SK-N-SH (cell line): ENCODE measurements around the gene ENHO. TPM values are rescaled to one million over a fixed set of nuclear protein-coding genes. Genes with fewer than 3 reads are reported as not detected.

Source experiments
- CTCF ChIA-PET: fragments of 300-600, 350-600 bp; formaldehyde crosslinking; extraction: SDS; loops from one replicate; lab custom pipeline; 2021; lab: Yijun Ruan, JAX
- POLR2A ChIA-PET: fragments of 350-600 bp; sonication (Branson Sonifier 250); formaldehyde crosslinking; extraction: SDS; loops from one replicate; lab custom pipeline; 2020; ENCODE audit warnings: antibody characterized with exemption, inconsistent platforms; lab: Yijun Ruan, JAX
- DNase-seq: peaks from one replicate; pipeline ENCODE4 v3.0.0; 2012
- H2AFZ ChIP-seq: fragments of 200-600 bp; sonication (generic); 2 replicates; pipeline ENCODE4 v1.8.1; 2016; ENCODE audit warnings: antibody characterized with exemption, mild to moderate bottlenecking, low read depth
- H3F3A ChIP-seq: fragments of 200-600 bp; sonication (generic); replicated peaks from 2 replicates; pipeline ENCODE3; 2016; ENCODE audit warnings: antibody characterized with exemption, mild to moderate bottlenecking; ENCODE audit not compliant: insufficient read depth
- H3K27ac ChIP-seq, 2 experiments: fragments of 200-500 bp in 1 of 2; fragments of 200-600 bp in 1 of 2; sonication (Bioruptor generic) in 1 of 2; sonication (generic), shearing (Covaris generic) in 1 of 2; 2 replicates each; pipeline versions ENCODE4 v1.5.1 to v1.6.1; 2014 to 2016; ENCODE audit warnings: low read depth in 2 of 2, inconsistent platforms in 1 of 2, low read length in 1 of 2, mild to moderate bottlenecking in 1 of 2, mixed read lengths in 1 of 2
- H3K27me3 ChIP-seq: fragments of 200-600 bp; sonication (generic), shearing (Covaris generic); 2 replicates; pipeline ENCODE4 v1.6.1; 2016; ENCODE audit warnings: mixed run types; ENCODE audit not compliant: insufficient read depth
- H3K36me3 ChIP-seq, 2 experiments: fragments of 200-500 bp in 1 of 2; fragments of 200-600 bp in 1 of 2; sonication (Bioruptor generic) in 1 of 2; sonication (generic) in 1 of 2; replicated peaks in 1 of 2; 2 replicates each; pipeline versions ENCODE3 to v1.5.1; 2014 to 2016; ENCODE audit warnings: low read length in 1 of 2, mild to moderate bottlenecking in 1 of 2; ENCODE audit not compliant: insufficient read depth in 2 of 2, control insufficient read depth in 1 of 2
- H3K4me1 ChIP-seq, 2 experiments: fragments of 200-500 bp in 1 of 2; fragments of 200-600 bp in 1 of 2; sonication (Bioruptor generic) in 1 of 2; sonication (generic), shearing (Covaris generic) in 1 of 2; 2 replicates each; pipeline versions ENCODE4 v1.5.1 to v1.6.1; 2014 to 2016; ENCODE audit warnings: low read depth in 1 of 2, low read length in 1 of 2, mixed run types in 1 of 2; ENCODE audit not compliant: insufficient read depth in 2 of 2, control insufficient read depth in 1 of 2
- H3K4me2 ChIP-seq: fragments of 200-600 bp; sonication (generic), shearing (Covaris generic); 2 replicates; pipeline ENCODE4 v1.6.1; 2017; ENCODE audit warnings: mixed run types
- H3K4me3 ChIP-seq, 2 experiments: fragments of 200-500 bp in 1 of 2; fragments of 200-600 bp in 1 of 2; sonication (Bioruptor generic) in 1 of 2; sonication (generic), shearing (Covaris generic) in 1 of 2; 2 replicates each; pipeline versions ENCODE4 v1.5.1 to v1.8.1; 2014 to 2016; ENCODE audit warnings: low read depth in 2 of 2, inconsistent platforms in 1 of 2, low read length in 1 of 2, mild to moderate bottlenecking in 1 of 2, mixed read lengths in 1 of 2, moderate library complexity in 1 of 2
- H3K79me2 ChIP-seq: fragments of 200-600 bp; sonication (generic); 2 replicates; pipeline ENCODE4 v1.8.1; 2017; ENCODE audit warnings: mild to moderate bottlenecking; ENCODE audit not compliant: insufficient read depth
- H3K9ac ChIP-seq: fragments of 200-600 bp; sonication (generic); 2 replicates; pipeline ENCODE4 v1.6.1; 2017; ENCODE audit warnings: mixed run types
- H3K9me2 ChIP-seq: fragments of 200-600 bp; sonication (generic); 2 replicates; pipeline ENCODE4 v1.6.1; 2017; ENCODE audit warnings: mixed run types
- H3K9me3 ChIP-seq: fragments of 200-600 bp; sonication (generic); 2 replicates; pipeline ENCODE4 v1.6.1; 2017; ENCODE audit warnings: mixed run types, mild to moderate bottlenecking, moderate library complexity
- H4K20me1 ChIP-seq: fragments of 200-600 bp; sonication (generic); 2 replicates; pipeline ENCODE4 v1.6.1; 2017; ENCODE audit warnings: mild to moderate bottlenecking, mixed run types; ENCODE audit not compliant: insufficient read depth
- FOXJ3 ChIP-seq: sonication (generic); formaldehyde crosslinking; IDR thresholded peaks from 2 replicates; pipeline ENCODE4 v1.5.1; 2020; ENCODE audit warnings: mild to moderate bottlenecking, missing genetic modification reagents
- JUND ChIP-seq: IDR thresholded peaks from 2 replicates; pipeline ENCODE4 v1.4.0; 2012
- MAX ChIP-seq: IDR thresholded peaks from 2 replicates; pipeline ENCODE4 v1.4.0; 2012; ENCODE audit warnings: low read depth
- MEF2A ChIP-seq: IDR thresholded peaks from 2 replicates; pipeline ENCODE4 v1.4.0; 2012; ENCODE audit warnings: low read depth, borderline replicate concordance
- NRF1 ChIP-seq: IDR thresholded peaks from 2 replicates; pipeline ENCODE4 v1.6.1; 2012; ENCODE audit warnings: low read depth, mild to moderate bottlenecking, low read length
- RFX5 ChIP-seq: IDR thresholded peaks from 2 replicates; pipeline ENCODE4 v1.6.1; 2012; ENCODE audit warnings: mild to moderate bottlenecking, improper control_type of control experiment, low read length
- SIN3A ChIP-seq: IDR thresholded peaks from 2 replicates; pipeline ENCODE4 v1.6.1; 2012; ENCODE audit warnings: low read depth, mild to moderate bottlenecking, low read length, moderate library complexity, borderline replicate concordance
- SMC3 ChIP-seq: IDR thresholded peaks from 2 replicates; pipeline ENCODE4 v1.6.1; 2012; ENCODE audit warnings: low read depth, low read length, improper control_type of control experiment
- WGBS: methylation state at CpG from one replicate; pipeline ENCODE4 v1.1.6; 2017; ENCODE audit warnings: low lambda C conversion rate; 5-methylcytosine and 5-hydroxymethylcytosine counted together
- polyA plus RNA-seq, 3 experiments: library from polyadenylated mRNA; depleted of rRNA; stranded (reverse); fragments of >200 nt; gene quantifications; 2 replicates each; pipeline ENCODE4 v1.2.3, GENCODE V29; 2012
- TF ChIP-seq, protein P1 (sequence below): IDR thresholded peaks from 2 replicates; pipeline ENCODE4 v1.6.1; 2012; ENCODE audit warnings: mild to moderate bottlenecking, low read depth, low read length, moderate library complexity
- TF ChIP-seq, protein P2 (sequence below): IDR thresholded peaks from 2 replicates; pipeline ENCODE4 v1.4.0; 2012; ENCODE audit warnings: low read depth, borderline replicate concordance

Gene ENHO
- polyA plus RNA-seq, 1 of the 3 experiments (the other 2 are of a cell fraction), result 1.5 TPM

DNA sequence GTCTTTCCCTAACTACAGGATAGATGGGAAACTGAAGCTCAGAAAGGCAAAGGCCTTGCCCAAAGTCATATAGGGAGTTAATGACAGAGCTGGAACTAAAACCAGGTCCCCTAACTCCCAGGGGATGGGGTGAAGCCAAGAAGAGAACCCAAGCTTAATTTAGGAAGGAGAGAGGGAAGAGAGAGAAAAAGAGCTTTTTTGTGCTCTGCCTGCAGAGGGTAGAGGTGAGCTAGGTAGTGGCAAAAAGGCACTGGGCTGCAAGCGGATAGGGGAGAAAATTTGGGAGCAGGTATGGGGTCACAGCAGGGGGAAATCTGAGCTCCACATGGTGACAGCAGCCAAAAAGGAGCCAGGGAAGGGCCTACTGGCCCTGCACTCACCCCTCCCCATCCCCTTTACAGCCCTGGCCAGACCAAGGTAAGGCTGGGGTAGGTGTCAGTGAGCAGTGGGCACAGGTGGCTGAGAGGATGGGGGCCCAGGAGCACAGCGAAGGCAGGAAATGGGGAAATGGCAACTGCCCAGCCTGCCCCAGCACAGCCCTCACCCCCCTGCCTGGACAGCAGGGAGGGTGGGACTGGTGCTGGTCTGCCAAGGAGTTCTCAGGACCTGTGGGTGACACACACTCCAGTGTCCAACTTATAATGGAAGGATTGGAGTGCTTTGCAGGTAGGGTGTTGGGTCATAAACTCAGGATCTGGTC lies 3.3 kb downstream of the ENHO start:
- WGBS, result 78% methylated on average over 1 of the region's 2 CpGs
- POLR2A ChIA-PET, result no interaction called here

GRCh38 chr9:34518896-34519295 lies 3.9 kb downstream of the ENHO start:
- Histone ChIP-seq H3K27me3 (no peaks in the 10 kb centered on the region), H3K36me3 (no peaks in the 10 kb centered on the region), H3K9me2 (no peaks in the 10 kb centered on the region), H2AFZ (no peak overlapping the region), H3K4me1 (peaks cover 0 to 18% of the 10 kb centered on the region in 2 experiments; a peak in 1 of 4 replicates), H3K4me3 (no peak overlapping the region), H3K9ac (no peak overlapping the region), H4K20me1 (no peaks in the 10 kb centered on the region), H3F3A (no peaks in the 10 kb centered on the region), H3K9me3 (no peaks in the 10 kb centered on the region), H3K27ac (no peak overlapping the region), H3K79me2 (no peaks in the 10 kb centered on the region), H3K4me2 (no peak overlapping the region)
- ChIA-PET POLR2A (no interaction called here), CTCF (interaction anchor here (1.0 to 3.8 kb wide), 7 partner anchors 18 to 115 kb away, joined by 3 to 12 read pairs (median 5); no protein-coding TSS in a partner anchor)
- TF ChIP-seq MAX, result no peak
- TF ChIP-seq MEF2A, result no peak
- TF ChIP-seq JUND, result no peak
- TF ChIP-seq FOXJ3, result no peak
- TF ChIP-seq NRF1, result no peak
- TF ChIP-seq, protein P1, sequence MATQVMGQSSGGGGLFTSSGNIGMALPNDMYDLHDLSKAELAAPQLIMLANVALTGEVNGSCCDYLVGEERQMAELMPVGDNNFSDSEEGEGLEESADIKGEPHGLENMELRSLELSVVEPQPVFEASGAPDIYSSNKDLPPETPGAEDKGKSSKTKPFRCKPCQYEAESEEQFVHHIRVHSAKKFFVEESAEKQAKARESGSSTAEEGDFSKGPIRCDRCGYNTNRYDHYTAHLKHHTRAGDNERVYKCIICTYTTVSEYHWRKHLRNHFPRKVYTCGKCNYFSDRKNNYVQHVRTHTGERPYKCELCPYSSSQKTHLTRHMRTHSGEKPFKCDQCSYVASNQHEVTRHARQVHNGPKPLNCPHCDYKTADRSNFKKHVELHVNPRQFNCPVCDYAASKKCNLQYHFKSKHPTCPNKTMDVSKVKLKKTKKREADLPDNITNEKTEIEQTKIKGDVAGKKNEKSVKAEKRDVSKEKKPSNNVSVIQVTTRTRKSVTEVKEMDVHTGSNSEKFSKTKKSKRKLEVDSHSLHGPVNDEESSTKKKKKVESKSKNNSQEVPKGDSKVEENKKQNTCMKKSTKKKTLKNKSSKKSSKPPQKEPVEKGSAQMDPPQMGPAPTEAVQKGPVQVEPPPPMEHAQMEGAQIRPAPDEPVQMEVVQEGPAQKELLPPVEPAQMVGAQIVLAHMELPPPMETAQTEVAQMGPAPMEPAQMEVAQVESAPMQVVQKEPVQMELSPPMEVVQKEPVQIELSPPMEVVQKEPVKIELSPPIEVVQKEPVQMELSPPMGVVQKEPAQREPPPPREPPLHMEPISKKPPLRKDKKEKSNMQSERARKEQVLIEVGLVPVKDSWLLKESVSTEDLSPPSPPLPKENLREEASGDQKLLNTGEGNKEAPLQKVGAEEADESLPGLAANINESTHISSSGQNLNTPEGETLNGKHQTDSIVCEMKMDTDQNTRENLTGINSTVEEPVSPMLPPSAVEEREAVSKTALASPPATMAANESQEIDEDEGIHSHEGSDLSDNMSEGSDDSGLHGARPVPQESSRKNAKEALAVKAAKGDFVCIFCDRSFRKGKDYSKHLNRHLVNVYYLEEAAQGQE, result no peak
- TF ChIP-seq RFX5, result no peak
- 53% methylated on average over 2 of the region's 2 CpGs for WGBS
- DNase-seq, result no peak

More for the DNA sequence above, 3.3 kb downstream of the ENHO start:
- H3F3A ChIP-seq, result no peaks in the 10 kb centered on the region
- CTCF ChIA-PET, result interaction anchor here (1.0 to 3.8 kb wide), 9 partner anchors 18 to 116 kb away, joined by 3 to 12 read pairs (median 4); no protein-coding TSS in a partner anchor
- H3K79me2 ChIP-seq, result no peaks in the 10 kb centered on the region
- no peak for TF ChIP-seq JUND
- TF ChIP-seq, protein P2, sequence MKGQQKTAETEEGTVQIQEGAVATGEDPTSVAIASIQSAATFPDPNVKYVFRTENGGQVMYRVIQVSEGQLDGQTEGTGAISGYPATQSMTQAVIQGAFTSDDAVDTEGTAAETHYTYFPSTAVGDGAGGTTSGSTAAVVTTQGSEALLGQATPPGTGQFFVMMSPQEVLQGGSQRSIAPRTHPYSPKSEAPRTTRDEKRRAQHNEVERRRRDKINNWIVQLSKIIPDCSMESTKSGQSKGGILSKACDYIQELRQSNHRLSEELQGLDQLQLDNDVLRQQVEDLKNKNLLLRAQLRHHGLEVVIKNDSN, result no peak
- TF ChIP-seq SIN3A, result no peak
- TF ChIP-seq SMC3, result no peak
- H3K27me3 ChIP-seq, result no peaks in the 10 kb centered on the region
- no peak overlapping the region for H3K4me3 ChIP-seq
- peaks cover 0 to 18% of the 10 kb centered on the region in 2 experiments; a peak in 1 of 4 replicates for H3K4me1 ChIP-seq
- H3K4me2 ChIP-seq, result no peak overlapping the region
- H3K9me2 ChIP-seq, result no peaks in the 10 kb centered on the region
- no peak for DNase-seq
- no peaks in the 10 kb centered on the region for H4K20me1 ChIP-seq
- H3K9me3 ChIP-seq, result no peaks in the 10 kb centered on the region
- no peak overlapping the region for H3K9ac ChIP-seq
- no peak overlapping the region for H2AFZ ChIP-seq
- H3K27ac ChIP-seq, result no peak overlapping the region
- H3K36me3 ChIP-seq, result no peaks in the 10 kb centered on the region
